ENCODE measurements around the gene RUVBL1.

RUVBL1 gene

DNA sequence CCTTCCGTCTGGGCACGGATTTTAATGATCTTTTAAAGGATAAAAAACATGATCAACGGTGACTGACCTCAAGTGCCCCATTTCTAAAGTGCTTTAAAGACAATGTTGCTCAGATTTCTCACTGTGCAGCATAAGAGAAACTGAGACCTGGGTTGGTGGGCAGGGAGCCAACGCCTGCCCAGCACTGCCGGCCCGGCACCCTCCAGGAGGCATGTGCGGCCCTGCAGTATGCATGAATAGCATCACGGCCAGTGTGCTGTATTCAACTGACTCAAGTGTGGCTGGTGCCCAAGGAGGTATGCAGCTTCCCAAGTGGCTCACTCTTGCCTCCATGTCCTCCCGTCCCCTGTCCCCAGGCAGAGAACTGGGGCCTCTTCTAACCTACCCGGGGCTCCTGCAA lies 41.1 kb downstream of the RUVBL1 start:
- no peak for DNase-seq

DNA sequence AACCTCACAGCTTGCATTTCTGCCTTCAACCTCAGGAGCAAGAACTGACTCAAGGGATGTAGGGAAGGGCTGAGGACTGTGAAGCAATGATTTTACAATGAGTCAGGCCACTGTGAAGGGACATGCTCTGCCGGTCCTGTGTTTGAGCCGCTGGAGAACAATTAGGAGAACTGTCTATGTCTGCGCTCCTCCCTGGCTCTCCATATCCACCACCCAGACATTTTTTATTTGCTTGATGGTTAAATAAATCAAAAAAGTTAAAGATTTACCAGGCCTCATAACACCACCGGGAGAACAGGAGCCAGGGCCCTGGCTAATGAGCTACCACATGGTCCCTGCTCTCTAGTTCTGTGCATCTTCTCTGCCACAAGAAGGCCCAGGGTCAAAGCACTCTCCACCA lies 41.8 kb downstream of the RUVBL1 start:
- DNase-seq = no peak

DNA sequence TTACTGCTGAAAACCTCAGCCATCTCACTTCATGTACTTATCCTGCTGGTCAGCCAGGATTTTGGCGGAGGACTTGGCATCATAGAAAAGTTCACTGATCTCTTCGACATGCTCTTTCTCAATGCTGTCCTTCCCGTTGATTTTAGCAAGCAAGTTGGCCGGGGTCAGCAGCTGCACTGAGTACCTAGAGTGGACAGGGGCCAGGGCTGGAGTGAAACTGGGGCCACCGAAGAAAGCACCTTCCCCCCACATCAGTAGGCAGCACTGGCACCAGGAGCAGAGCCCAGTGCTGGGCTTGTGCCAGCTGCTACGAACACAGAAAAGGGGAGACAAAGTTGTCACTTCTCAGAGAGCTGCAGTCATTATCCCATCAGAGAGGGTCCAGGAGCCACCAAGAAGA lies 42.4 kb downstream of the RUVBL1 start:
- no peak for DNase-seq

DNA sequence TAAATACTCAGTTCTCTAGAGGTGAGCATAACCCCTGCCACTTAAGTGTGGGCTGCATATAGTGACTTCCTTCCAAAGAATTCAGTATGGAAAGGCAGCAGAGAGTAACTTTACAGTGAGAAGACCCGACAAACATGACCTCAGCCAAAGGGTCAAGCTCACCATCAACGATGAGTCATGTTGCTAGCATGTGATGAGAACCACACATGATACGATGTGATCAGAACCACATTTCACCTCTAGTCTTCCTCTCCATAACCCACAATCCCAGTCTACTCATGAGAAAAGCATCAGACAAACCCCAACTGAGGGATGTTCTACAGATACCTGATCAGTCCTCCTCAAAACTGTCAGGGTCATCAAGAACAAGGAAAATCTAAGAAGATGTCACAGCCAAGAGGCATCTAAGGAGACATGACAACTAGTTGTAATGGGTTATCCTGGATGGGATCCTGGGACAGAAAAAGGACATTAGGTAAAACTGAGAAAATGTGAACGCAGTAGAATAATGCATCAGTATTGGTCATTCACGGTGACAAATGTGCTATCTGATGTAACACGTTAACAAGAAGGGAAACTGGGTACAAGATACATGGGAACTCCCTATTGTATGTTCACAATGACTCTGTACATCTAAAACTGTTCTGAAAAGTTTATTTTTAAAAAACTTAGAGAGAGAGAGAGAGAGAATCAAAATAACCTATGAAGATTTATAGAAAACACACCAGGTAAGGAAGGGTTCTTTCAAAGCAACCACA lies 43.1 kb downstream of the RUVBL1 start:
- DNase-seq = no peak

DNA sequence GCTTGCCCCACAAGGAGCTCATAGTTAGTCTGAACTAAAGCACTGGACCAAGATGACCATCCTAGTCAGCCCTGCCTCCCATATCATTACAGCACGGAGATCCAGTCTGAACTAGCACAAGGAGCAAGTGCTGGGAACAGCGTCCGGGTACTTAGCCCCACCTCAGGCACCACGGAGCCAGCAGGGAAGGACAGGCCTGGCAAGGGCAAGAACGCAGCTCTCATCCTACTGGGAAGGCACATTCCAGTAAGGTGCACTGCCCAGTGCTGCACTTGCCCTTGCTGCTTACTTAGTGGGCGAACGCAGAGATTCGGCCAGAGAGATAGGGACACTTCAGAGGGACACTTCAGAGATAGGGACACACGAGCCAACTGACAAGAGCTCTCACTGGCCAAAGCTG lies 43.8 kb downstream of the RUVBL1 start:
- no peak for DNase-seq

DNA sequence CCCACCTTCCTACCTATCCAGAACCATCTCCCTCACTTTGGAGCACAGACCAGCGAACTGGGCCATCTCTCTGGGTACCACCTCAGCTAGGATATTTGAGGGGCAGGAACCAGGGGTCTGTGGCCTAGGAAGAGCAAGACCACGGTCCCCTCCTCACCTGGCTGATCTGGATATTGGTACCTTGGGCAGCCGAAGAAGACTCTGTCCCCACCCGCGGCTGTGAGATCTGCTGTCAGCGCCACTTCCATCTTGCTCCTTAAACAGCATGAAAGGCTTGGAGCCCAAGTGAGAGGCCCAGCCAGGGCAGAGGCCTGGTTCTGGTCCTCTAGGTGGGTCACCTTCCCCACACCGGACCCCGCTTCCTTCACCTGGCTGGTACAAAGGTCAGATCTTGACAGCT lies 44.7 kb downstream of the RUVBL1 start:
- DNase-seq = no peak

DNA sequence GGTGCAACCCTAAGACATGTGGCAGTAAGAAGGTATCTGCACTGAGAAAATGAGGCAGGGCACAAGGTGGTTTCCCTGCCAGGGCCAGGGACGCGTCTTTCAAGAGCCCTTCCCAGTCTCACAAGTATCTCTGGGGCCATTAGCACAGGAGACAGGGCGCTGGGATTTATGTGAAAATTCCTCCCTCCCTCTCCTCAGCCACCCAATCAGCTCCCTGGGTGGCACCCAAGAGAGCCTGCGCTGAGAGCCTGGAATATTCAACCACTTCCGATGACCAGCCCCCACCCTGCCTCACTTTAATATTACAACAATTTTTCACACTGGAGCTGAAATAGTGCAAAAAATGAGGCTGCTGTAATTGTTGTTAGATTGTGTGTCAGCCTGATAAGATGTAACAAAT lies 45.3 kb downstream of the RUVBL1 start:
- no peak for DNase-seq

DNA sequence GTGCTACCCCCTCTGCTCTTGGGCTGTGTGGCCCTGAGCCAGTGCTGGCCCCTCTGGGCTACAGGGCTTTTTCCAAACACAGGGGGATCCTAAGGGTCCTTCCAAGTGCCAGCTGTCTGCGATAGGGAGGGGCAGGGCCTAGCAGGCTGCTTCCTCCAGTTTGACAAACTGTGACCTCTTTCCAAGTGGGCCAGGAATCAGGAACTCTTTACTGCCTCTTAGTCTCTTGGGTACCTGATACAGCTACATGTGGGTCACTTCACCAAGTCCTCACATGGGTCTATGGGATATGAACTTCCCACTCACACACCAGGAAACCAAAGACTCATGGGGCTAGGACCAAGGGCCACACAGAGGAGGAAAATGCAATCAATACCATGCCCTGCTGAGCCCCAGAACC lies 45.9 kb downstream of the RUVBL1 start:
- no peak for DNase-seq

DNA sequence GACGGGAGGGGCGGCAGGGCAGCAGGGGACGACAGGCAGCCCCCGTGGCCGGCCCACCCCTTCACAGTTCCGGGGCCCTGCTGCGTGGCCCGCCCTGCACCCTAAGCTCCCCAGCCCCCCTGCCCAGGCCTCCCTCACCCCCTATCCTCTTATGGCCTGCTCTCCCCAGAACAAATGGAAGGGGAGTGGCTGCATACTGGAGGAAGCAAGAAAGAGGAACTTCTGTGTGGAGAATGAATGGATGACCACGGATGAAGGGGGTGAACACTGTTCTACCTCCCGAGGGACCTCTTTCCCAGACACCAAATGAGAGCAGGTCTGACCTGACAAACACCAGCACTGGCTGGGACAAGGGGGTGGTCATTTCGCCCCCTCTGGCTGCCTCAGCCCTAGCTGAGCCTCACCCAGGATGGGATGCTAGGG lies 46.4 kb downstream of the RUVBL1 start:
- DNase-seq = no peak

DNA sequence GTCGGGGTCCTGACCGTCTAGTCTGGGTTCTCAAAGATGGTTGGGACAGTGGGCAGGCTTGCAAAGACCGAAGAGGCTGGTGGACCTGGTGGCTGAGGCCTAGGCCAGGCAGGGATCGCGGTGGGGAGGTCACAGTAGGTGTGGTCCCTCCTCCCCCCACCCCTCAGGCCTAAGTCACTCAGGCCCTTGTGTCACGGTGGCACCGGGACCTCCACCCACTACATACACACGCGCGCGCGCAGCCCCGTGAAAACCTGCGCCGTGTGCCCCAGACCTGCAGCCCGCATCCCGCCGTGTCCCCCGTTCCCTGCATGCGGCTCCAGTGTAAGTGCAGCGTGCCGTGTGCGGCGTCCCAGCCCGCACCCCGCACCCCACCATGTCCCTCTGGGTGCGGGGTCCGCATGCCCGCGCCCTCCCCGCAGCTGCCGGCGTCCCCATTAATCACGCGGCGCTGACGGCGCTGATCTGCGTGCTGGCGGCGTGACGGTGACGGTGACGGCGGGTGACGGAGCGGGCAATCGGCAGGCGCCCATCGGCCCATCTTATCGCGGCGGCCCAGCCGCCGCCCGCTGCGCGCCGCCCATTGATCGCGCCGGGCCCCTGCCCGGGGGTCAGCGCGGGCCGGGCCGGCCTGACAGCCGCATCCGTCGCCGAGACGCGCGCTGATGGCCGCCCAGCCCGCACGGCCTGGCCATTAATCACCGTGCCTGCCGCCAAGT lies 47.0 kb downstream of the RUVBL1 start:
- DNase-seq = no peak

DNA sequence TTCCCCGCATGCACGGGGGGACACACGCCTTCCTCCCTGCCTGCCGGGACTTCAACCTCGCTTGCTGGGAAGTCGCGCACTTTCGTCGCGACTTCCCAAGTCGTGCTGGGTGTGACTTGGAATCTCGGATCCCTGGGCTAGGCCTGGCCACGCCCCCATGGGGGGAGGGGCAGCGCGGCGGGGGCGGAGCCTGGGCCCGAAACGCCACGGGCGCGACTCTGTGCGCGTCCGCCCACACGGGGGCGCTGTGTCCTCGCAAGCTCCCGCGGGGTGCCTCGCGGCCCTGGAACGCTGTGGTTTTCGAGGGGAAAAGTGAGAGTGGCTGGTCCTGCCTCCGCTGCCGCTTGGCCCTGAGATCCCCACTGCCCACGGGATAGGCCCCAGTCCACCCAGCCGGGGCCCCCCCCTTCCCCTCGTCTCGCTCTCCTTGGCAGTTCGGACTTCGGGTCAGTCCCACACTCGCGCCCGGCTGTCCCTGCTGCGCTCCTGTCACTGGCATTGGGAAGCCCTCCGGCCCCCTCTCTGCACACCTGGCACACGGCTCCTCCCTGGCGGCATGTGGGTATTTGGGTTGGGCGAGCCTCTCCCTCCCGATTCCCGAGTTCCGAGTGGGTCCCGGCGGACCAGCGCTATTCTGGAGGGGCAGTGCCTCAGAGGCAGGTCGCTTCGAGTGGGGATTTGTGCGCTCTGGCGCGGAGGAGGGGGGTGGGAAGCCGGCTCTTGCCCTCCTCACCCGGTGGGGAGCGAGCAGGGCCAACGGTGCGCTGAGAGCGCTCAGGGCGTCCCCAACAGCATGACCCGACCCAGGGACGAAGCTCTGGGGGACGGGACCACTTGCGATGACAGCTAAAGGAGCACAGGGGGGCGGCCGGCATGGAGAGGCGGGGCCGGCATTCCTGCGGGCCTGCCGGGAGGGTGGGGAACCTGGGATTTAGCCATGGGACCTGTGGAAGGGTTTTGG lies 47.8 kb downstream of the RUVBL1 start:
- DNase-seq = peak; percentile 80

DNA sequence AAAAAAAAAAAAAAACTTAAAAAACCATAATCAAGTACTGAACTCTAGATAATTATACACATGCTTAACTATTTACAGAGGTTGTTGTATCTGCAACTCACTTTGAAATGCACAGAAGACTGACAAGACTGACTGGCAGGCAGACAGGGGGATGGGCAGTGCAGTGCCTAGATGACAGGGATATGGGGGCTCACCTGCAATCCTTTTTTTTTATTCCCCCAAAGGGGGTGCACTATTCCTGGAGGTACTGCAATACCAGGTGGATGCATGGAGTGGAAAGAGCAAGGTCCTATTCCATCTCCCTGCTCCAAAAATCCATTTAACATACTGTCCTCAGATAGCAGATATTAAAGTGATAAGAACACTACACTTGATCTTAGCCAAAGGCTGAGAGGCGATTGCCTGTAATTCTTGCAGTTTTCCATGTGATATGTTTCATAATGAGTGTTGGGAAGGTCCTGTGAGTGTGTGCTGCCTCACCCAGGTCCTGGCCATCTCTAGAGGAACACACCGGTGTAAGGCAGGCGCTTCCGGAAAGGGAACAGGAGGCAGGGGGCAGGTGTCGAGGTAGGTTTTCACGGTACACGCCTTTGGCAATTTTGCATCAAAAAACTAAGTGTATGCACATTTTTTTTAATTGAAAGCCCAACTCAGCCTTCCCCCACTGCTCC lies 48.6 kb downstream of the RUVBL1 start:
- no peak for DNase-seq

DNA sequence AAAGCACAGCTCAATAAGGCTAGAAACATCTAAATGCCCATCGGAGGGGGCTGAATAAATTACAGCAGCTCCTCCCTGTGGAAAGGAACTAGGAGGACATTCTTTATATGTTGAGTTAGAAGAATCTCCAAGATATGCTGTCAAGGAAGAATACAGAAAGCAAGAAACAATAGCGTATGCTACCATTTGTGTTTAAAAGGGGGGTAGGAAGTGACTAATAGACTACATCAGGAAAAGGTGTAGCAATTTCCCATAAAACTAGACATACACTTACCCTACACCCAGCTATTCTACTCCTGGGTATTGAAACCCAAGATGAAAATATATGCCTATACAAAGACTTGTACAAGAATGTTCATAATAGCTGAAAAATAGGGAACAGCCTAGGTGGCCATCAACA lies 49.8 kb downstream of the RUVBL1 start:
- no peak for DNase-seq

DNA sequence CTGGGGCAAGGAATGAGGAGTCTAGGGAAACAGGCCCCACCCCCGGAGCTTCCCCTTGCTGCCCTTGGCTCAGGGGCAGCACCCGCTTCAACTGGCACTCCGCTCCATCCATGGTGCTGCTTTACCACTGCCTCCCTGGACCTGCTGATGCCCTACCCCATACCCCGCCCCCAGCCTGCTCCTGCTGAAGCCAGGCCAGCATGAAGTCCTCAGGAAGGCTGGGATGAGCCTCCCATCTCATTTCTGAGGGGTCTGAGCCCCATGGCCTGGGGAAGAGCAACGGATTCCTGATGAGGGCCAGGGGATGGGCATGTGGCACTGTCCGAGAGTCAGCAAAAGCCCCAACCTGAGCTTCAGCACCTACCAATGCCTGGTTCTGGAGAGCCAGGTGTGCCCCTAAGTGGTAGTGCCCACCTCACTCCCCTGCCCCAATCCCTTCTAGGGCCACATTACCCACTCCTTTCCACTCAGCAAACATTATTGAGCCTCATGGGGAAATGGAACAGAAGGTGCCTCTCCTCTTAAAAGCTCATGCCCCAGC lies 50.4 kb downstream of the RUVBL1 start:
- DNase-seq = no peak

DNA sequence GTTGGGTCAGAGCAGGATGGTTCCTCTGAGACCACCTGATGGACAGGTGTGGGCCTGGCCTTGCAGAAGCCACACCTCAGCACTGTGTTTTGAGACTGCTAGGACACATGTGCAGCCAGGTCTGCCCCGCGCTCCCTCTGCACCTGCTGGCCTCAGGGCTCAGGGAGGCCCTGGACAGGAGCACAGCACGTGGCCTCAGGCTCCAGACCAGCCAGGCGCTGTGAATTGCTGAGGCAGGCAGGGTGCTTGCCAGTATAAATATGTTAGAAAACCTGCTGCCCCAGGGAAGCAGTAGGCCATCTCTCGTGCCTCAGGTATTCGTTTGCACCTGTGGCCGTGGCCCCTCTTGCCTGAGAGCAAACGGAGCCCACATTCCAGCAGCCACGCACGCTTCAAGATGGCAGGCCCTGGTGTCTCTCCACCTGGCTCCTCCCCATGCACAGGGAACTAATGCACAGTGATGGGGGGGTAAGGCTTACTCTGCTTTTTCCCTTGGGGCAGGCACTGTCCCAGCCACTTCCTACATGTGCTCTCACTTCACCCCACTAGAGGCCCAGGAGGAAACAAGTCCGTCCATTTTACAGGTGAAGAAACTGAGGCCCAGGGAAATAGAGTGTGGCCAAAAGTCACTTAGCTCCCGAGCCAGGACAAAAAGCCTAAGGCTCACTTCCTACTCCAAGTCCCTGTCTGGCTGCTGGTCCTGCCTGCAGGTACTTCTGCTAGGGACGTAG lies 51.0 kb downstream of the RUVBL1 start:
- DNase-seq = no peak

DNA sequence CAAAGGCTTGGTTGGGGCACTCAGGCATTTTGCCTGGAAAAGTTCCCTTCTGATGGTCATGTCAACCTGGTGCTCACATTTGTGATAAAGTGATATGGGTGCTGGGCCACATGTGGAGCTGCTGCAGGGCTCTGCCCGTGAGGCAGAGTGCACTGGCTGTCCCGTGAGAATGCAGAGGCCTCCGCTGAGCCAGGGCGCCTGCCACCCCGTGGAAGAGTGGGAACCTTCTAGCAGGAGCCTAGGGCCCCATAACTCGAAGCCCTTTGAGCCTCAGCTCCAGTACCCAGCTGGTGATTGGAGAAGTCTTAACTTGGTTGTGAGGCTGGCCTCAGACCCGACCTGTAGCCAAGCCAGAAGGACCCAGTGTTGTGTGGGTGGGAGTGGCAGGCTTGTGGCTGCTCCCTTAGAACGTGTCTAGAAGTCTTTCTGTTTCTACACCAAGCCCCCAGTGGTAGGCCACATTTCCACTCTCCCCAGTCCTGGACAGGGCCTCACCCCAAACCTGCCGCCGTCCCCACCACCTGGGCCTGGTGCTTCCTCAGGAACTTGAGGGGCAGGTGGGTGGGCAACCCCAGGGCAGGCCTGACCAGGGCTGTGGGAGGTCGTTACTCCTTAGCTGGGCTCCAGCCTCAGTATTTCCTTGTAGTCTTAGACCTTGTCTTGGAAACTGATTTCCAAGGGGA lies 51.7 kb downstream of the RUVBL1 start:
- no peak for DNase-seq

DNA sequence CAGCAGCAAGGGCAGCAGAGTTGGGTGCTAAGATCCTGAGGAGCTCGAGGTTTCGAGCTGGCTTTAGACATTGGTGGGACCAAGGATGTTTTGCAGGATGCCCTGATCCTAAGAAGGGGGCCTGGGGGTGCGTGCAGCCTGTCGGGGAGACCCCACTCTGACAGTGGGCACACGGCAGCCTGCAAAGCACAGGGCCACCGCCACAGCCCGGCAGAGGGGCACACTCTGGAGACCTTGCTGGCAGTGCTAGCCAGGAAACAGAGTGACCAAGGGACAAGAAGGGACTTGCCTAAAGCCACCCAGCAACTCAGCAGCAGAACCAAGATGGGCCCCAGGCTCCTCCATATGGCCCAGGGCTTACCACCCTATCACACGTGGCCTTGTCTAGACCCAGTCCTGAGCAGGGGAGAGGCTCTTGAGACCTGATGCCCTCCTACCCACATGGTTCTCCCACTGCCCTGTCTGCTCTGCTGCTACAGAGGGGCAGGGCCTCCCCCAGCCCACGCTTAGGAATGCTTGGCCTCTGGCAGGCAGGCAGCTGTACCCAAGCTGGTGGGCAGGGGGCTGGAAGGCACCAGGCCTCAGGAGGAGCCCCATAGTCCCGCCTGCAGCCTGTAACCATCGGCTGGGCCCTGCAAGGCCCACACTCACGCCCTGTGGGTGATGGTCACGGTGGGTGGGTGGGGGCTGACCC lies 52.6 kb downstream of the RUVBL1 start:
- no peak for DNase-seq

DNA sequence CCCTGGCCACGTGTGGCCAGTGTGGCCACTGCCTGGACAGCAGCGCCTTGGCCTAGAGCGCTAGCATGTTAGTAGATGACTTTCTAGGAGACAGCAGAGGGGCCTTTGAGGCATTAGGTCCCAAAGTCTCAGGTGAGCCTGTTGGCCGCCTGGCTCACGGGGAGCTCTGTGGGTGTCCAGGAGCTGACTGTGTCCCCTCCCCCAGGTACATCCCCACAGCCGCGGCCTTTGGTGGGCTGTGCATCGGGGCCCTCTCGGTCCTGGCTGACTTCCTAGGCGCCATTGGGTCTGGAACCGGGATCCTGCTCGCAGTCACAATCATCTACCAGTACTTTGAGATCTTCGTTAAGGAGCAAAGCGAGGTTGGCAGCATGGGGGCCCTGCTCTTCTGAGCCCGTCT lies 54.3 kb downstream of the RUVBL1 start:
- no peak for DNase-seq

DNA sequence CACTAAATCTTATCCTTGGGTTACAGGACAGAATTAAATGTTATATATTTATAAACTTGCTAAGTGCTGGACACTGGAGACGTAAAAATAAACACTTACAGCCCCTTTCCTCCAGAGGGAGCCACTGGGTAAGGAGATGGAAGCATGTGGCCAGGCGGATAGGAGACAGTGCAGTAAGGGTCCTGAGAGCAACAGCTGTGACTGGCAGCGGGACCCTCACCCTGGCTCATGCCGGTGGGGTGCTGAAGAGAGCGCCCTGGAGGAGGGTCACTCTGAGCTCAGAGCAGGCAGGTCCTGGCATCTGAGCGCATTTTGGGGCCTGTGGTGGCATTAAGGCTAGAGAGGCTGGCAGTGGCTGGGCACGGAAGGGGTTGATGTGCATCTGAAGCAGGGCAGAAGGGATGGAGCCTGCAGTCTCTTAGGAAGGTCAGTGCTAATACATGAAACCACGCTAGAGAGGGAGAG lies 55.4 kb downstream of the RUVBL1 start:
- no peak for DNase-seq

DNA sequence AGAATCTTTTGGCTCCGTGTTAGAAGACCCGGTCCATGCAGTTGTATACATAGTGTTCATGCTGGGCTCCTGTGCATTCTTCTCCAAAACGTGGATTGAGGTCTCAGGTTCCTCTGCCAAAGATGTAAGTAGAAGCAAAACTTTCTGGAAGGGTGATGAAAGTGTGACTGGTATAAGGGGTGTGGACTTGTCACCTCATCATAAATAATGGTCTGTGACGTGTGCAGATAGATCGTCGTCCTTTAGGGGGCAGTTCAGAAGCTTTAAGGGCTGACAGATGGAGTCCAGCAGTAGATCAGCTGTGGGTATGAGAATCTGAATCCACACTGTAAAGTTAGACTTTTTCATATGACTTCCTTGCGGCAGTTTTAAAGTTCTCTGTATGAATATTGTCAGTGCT lies 56.1 kb downstream of the RUVBL1 start:
- no peak for DNase-seq

All from effector CD8-positive, alpha-beta T cell (primary cell).